Embryonic facial prominence (tissue), 1 donor: Measurements from ENCODE around the gene POU2AF1.

Experiments used
- DNase-seq: peaks from one replicate; pipeline ENCODE4 v3.0.0-alpha.2; 2016; ENCODE audit errors: extremely low spot score

POU2AF1 gene

DNA sequence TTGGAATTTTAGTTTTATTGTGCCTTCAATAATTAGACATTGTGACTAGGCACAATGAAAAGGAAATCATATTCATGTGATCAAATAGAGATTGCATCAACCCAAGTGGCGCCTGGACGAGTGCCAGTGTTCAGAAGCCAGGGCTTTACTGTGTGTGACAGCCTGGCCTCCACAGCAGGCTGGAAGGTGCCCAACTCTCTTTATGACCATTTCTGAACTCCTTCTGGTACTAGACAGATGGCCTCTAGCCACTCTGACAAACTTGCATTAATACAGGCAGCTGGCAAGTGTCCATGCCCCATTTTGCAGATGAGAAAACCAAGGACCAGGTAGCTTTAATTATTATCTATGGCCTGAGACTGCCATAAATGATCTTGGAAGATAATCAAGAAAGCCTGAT is 8.3 kb upstream of the POU2AF1 start:
- no peak for DNase-seq

GRCh38 chr11:111386611-111387150 is 7.6 kb upstream of the POU2AF1 start:
- no peak for DNase-seq

- DNase-seq: no peak
These were observed 5.4 kb upstream of the POU2AF1 start for GRCh38 chr11:111384494-111384893.

- no peak for DNase-seq
These were observed 3.4 kb upstream of the POU2AF1 start for GRCh38 chr11:111382451-111382850.

DNA sequence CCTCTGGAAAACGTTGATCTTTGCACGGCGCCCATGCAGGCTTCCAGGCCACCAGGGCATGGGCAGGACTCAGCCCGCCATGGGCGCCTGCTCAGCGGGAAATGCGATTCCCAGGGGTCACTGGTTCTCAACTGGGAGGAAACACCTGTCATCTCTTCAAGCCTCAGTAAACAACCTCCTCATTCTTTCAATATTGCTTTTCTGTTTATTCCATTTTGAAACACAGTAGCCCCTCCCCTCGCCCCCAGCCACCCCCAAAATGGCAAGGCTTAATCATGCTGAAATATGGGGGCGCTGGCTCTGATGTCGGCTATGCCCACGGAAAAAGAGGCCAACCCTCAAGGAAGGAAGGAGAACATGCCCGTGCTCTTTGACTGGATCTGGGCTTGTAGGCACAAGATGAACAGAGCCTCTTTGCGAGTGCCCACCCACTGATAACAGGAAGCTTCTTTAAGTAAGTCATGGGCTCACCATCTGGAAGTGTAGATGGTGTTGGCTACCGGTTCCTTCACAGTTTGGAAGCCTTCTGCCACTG is 594 bp upstream of the POU2AF1 start:
- no peak for DNase-seq

DNA sequence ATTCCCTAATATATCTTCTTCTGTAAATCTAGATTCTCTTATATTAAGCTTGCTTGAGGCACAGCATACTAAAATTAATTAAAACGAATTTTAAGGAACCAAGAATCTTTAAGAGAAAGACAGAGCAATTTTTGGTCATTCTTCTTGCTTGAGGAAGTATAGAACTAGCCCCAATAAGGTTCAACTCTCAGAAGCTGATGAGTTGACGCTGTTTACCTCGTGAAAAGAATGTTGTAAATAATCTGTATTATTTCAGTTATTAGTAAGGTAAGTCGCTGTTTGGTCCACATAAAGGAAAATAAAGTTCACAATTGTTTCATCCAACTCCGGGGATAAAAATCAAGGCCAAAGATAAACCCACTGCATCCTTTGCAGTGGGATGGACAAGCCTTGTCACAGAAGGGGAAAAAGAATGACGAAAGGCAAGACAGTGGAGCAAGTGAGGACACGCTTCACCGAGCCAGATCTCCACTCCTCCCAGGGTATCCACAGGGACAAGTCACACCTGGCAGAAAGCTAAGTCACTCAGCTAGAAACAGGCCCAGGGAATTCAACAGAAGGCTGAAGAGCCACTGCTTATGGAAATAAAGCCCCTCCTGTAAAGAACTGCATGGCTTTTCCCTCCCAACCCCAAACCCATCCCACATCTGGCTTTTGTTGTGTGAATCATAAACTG is 752 bp downstream of the POU2AF1 start:
- no peak for DNase-seq

GRCh38 chr11:111376181-111376871 is 2.7 kb downstream of the POU2AF1 start:
- DNase-seq: no peak

- DNase-seq: no peak
These were observed 5.5 kb downstream of the POU2AF1 start for GRCh38 chr11:111373590-111373989.

DNA sequence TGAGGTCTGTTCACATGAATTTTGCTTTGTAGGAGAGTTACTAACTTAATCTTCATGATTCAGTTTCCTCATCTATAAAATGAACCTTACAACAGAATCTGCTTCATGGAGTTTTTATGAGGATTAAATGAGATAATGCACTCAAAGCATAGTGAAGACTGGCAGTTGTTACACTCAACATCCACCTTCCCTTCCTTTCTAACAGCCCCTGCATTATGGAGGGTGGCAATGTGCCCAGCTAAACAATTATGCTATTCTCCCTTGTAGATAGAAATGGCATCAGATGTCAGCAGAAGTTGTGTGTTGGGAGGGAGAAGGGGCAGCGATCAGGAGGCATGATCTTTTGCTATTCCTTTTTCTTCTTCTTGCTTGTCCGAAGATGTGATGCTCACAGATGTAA is 6.5 kb downstream of the POU2AF1 start:
- DNase-seq: no peak

DNA sequence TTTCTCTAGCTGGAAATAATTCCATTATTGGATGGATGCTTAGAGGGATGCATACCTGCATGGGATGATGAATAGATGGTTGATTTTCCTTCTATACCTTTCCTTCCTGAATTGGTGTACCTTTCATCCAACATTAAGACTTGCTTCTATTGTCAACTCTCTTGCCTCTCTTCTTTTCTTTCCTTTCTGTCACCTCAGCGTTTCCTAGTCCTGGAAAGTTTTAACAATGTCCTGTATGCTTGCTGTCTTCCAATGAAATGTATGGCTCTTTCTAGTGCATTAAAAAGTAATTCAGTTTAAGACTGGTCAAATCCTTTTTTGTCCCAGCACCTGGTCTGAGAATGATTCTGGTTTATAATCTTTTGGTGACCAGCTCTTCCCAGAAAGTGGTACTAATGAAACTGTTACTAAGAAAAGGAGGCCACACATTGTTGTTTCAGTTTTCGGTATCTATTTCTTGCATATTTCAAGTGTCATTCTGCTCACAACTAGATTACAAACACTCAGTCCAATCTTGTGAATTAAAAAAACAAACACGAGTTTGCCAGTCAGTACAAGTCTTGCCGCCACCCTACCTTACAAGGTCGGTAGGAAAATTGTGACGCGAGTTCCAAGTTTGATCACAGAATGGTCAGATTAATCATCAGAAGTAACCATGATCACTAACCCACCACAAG is 8.0 kb downstream of the POU2AF1 start:
- no peak for DNase-seq

DNA sequence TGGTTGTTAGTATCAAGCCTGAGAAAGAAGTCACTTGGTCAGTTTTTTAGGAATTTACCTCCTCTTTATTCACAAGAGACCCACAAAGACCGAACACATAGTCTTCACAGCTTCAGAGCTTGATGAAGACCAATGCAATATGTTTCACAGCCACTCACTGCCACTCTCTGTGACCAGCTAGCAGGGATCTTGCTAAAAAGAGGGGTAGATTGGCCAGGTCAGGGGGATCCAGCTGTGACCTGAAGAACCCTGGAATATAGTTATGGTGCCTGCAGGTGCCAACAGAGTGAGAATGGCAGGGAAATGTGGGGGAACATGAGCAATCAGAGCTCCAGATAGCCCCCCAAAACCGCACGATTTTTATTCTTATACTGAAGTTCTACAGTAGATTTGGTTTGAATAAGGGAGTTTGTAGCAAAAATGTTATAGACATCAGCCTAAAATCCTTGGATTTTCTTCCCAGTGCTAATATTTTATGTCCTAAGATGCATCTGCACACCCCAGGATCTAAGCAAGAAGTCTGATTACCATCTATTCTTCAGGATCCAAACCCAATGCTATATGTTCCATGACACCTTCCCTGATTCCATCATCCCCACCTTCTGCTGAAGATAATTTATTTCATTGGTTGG is 8.7 kb downstream of the POU2AF1 start:
- no peak for DNase-seq

DNA sequence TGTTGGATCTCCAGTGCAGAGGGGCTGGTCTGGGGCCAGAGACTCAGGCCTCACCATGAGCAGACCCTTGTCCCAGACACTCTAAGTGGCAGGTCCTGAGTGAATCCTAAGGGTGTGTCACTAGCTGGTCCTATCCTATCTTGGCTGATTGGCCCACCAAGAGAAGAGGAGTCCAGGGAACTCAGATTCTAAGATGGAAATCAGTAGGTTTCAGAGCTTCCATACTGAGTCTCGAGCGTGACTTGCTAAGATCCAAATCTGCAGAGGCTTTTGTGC is 10.9 kb downstream of the POU2AF1 start:
- no peak for DNase-seq

DNA sequence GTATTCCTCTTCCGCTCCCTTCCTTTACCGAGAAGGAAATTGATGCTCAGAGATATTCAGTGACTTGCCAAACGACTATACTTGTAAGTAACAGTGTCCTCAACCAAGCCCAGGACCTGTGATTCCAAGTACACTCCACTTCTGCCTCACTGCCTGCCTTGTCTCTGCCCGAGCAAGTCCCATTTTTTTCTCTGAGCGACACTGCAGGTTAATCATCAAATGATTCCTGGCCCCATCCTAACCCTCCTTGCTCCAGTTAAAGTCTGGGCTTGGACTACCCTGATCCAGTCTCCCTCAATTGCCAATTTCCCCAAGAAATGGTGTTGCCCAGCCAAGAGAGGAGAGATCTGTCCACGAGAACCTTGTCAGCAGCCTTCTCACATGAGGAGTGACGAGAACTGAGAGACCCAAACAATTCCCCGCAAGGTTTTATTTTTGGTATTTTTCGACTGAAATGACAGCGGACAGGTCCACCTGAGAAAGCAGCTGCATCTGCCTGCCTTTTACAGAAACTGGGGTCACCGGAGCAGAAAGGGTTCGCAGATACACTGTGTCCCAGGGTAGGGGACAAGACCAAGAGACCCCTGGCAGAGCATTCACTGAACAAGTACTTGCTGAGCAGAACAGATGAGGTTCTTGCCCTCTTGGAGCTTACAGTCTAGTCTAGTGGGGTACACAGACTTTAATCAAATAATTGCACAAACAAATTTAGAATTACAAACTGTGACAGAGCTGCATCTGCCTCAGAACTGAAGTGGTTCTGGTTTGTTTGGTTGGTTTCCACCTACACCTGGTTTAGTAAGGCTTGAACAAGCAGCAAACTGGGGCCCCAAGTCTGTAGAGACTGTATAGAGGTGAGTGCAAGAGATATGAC is 11.4 kb downstream of the POU2AF1 start:
- no peak for DNase-seq

- DNase-seq: no peak
These were observed 12.3 kb downstream of the POU2AF1 start for GRCh38 chr11:111366560-111367410.

DNA sequence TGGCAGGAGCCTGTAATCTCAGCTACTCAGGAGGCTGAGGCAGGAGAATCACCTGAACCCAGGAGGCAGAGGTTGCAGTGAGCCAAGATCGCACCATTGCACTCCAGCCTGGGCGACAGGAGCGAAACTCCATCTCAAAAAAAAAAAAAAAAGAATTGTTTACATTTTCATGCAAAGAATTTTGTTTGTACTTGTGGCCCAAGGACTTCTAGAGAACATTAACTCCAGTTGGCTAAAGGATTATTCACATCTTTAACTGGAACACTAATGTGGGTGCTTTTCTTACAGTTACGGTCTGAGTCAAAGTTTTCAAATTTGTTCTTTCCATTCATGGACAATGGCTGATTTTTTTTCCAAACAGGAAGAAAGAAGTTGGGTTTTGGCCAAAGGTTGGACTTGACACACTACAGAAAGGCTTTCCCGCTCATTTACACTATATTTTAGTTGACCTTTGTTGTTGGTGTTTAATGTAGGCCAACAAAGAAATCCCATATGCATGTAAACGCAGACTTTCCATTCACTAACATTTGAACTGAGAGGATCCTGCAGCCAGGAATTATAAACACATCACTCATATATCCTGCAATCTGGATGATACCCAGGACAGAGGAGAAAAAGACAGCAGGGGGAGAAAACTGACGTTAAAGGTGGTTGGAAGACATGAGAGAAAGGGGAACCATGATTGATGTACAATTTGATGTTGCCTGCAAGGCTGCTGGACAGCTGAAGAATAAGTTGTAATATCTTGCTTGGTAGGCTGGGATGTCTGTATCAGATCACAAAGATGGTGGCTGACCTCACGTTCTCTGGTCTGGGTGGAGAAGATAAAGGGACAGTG is 13.1 kb downstream of the POU2AF1 start:
- DNase-seq: no peak

DNA sequence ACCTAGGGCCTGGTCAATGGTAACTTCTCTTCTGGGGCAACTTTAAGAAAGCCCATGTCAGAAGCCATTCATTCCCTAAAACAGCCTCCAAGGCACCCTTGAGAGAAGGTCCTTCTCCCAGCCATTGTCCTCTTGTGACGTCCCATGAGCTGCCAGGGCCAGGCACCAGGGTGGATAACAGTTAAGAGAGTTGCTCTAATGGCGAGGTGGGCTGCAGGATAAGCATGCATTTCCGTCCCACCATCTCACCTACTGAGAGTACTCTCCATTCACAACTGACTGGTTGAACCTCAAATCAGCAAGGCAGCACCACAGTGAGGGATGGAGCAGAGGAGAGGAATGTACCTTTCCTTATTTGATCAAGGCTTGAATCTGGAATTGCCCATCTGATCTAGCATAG is 14.6 kb downstream of the POU2AF1 start:
- no peak for DNase-seq

DNA sequence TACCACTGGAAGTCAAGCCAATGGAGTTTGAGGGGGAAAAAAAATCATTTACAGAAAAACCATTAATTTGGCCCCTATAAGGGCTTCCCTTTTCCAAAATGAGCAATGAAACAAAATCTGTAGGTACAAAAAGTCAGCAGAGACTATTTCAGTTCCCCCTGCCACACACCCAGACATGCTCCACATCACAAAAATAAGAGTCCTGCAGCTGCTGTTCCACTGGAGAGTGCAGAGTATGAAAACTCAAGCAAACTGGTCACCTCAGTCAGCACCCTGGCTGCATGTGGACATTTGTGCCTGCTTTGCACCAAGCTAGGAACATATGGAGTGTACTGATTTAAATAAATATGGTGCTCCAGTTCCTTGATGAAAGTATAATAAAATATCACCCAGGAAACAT is 15.1 kb downstream of the POU2AF1 start:
- DNase-seq: no peak

GRCh38 chr11:111362887-111363411 is 16.1 kb downstream of the POU2AF1 start:
- no peak for DNase-seq

GRCh38 chr11:111361874-111362273 is 17.2 kb downstream of the POU2AF1 start:
- no peak for DNase-seq
